H9 (cell line): ENCODE measurements around the gene FCN1. TPM values are rescaled to one million over a fixed set of nuclear protein-coding genes. Genes with fewer than 3 reads are reported as not detected.
"Not testable (repeated sequence)": the region's sequence is repeated elsewhere in the genome, so short reads cannot be mapped to it uniquely, and the experiment has no call there.

Experiments
- DNase-seq: peaks from one replicate; pipeline ENCODE4 v3.0.0-alpha.2; 2017
- H2AFZ ChIP-seq: one replicate; pipeline ENCODE4 v1.6.1; 2013; ENCODE audit warnings: mild to moderate bottlenecking, low read length, control low read depth, moderate library complexity
- H2AK5ac ChIP-seq: 2 replicates; pipeline ENCODE4 v1.6.1; 2013; ENCODE audit warnings: low read length, control low read depth, mixed read lengths; ENCODE audit not compliant: insufficient read length
- H2BK120ac ChIP-seq: one replicate; pipeline ENCODE4 v1.6.1; 2013; ENCODE audit warnings: low read depth, mild to moderate bottlenecking, low read length, control low read depth, inconsistent platforms; ENCODE audit not compliant: poor library complexity, severe bottlenecking
- H2BK12ac ChIP-seq: 2 replicates; pipeline ENCODE4 v1.6.1; 2013; ENCODE audit warnings: low read length, control low read depth, mixed read lengths, low read depth; ENCODE audit not compliant: insufficient read length
- H2BK15ac ChIP-seq: 2 replicates; pipeline ENCODE4 v1.6.1; 2013; ENCODE audit warnings: low read depth, low read length, control low read depth
- H2BK20ac ChIP-seq: one replicate; pipeline ENCODE4 v1.6.1; 2013; ENCODE audit warnings: low read depth, mild to moderate bottlenecking, low read length, control low read depth, inconsistent platforms; ENCODE audit not compliant: poor library complexity, severe bottlenecking
- H2BK5ac ChIP-seq: 2 replicates; pipeline ENCODE4 v1.6.1; 2013; ENCODE audit warnings: low read length, control low read depth, mixed read lengths; ENCODE audit not compliant: insufficient read length
- H3K14ac ChIP-seq: 2 replicates; pipeline ENCODE4 v1.6.1; 2013; ENCODE audit warnings: low read length, control low read depth; ENCODE audit not compliant: insufficient read depth
- H3K18ac ChIP-seq: 2 replicates; pipeline ENCODE4 v1.6.1; 2013; ENCODE audit warnings: low read depth, mild to moderate bottlenecking, mixed read lengths, low read length, control low read depth; ENCODE audit not compliant: insufficient read length
- H3K23ac ChIP-seq: 2 replicates; pipeline ENCODE4 v1.6.1; 2013; ENCODE audit warnings: low read length, control low read depth, mixed read lengths, low read depth; ENCODE audit not compliant: insufficient read length
- H3K23me2 ChIP-seq: 2 replicates; pipeline ENCODE4 v1.6.1; 2013; ENCODE audit warnings: low read depth, mild to moderate bottlenecking, mixed read lengths, low read length, control low read depth; ENCODE audit not compliant: insufficient read length, poor library complexity, severe bottlenecking
- H3K27ac ChIP-seq: 2 replicates; pipeline ENCODE4 v1.5.1; 2013; ENCODE audit warnings: low read length, control low read depth, mixed read lengths, low read depth; ENCODE audit not compliant: insufficient read length
- H3K27me3 ChIP-seq: 2 replicates; pipeline ENCODE4 v1.6.1; 2013; ENCODE audit warnings: low read length, control low read depth, inconsistent platforms; ENCODE audit not compliant: insufficient read depth
- H3K4ac ChIP-seq: 2 replicates; pipeline ENCODE4 v1.6.1; 2013; ENCODE audit warnings: low read depth, mild to moderate bottlenecking, control low read depth, inconsistent platforms, low read length, moderate library complexity
- H3K4me1 ChIP-seq: 2 replicates; pipeline ENCODE4 v1.6.1; 2013; ENCODE audit warnings: low read length, control low read depth, inconsistent platforms; ENCODE audit not compliant: insufficient read depth
- H3K4me2 ChIP-seq: 2 replicates; pipeline ENCODE4 v1.6.1; 2013; ENCODE audit warnings: low read length, control low read depth, mixed read lengths; ENCODE audit not compliant: insufficient read length, insufficient read depth
- H3K56ac ChIP-seq: 2 replicates; pipeline ENCODE4 v1.6.1; 2013; ENCODE audit warnings: low read depth, mild to moderate bottlenecking, mixed read lengths, low read length, control low read depth; ENCODE audit not compliant: insufficient read length
- H3K79me1 ChIP-seq: 2 replicates; pipeline ENCODE4 v1.6.1; 2013; ENCODE audit warnings: low read depth, mild to moderate bottlenecking, moderate library complexity, low read length, control low read depth, inconsistent platforms; ENCODE audit not compliant: insufficient read depth, poor library complexity, severe bottlenecking
- H3K79me2 ChIP-seq: 2 replicates; pipeline ENCODE4 v1.6.1; 2013; ENCODE audit warnings: low read length, control low read depth, inconsistent platforms; ENCODE audit not compliant: insufficient read depth
- H3K9ac ChIP-seq: 2 replicates; pipeline ENCODE4 v1.6.1; 2013; ENCODE audit warnings: low read length, control low read depth, mixed read lengths; ENCODE audit not compliant: insufficient read length; ENCODE audit errors: extremely low read depth
- H3K9me3 ChIP-seq: one replicate; pipeline ENCODE4 v1.6.1; 2013; ENCODE audit warnings: low read depth, low read length, inconsistent platforms; ENCODE audit not compliant: control insufficient read depth
- H3T11ph ChIP-seq: one replicate; pipeline ENCODE4 v1.6.1; 2013; ENCODE audit warnings: mild to moderate bottlenecking, low read length, control low read depth, inconsistent platforms
- H4K20me1 ChIP-seq: one replicate; pipeline ENCODE4 v1.6.1; 2013; ENCODE audit not compliant: control insufficient read depth, insufficient read length, insufficient read depth
- H4K5ac ChIP-seq: 2 replicates; pipeline ENCODE4 v1.6.1; 2013; ENCODE audit warnings: low read depth, mild to moderate bottlenecking, mixed read lengths, low read length, control low read depth; ENCODE audit not compliant: insufficient read length
- H4K8ac ChIP-seq: replicated peaks from 2 replicates; pipeline ENCODE4 v1.6.1; 2013; ENCODE audit warnings: low read length, control low read depth, mixed read lengths, low read depth; ENCODE audit not compliant: insufficient read length
- H4K91ac ChIP-seq: 2 replicates; pipeline ENCODE4 v1.6.1; 2013; ENCODE audit warnings: low read depth, mild to moderate bottlenecking, moderate library complexity, mixed read lengths, low read length, control low read depth; ENCODE audit not compliant: insufficient read length
- H3K27ac Mint-ChIP-seq, 3 experiments: 2 replicates in 2 of 3; 3 replicates in 1 of 3; pipeline ENCODE4 v1.8.0; 2020 to 2021; ENCODE audit warnings: mixed read lengths in 3 of 3, mild to moderate bottlenecking in 1 of 3, moderate library complexity in 1 of 3
- H3K27me3 Mint-ChIP-seq: 2 replicates; pipeline ENCODE4 v1.8.0; 2021; ENCODE audit warnings: low read depth, mild to moderate bottlenecking, moderate library complexity, mixed read lengths
- H3K36me3 Mint-ChIP-seq, 3 experiments: 2 replicates in 2 of 3; 3 replicates in 1 of 3; pipeline ENCODE4 v1.8.0; 2020 to 2021; ENCODE audit warnings: low read depth in 3 of 3, mixed read lengths in 3 of 3; ENCODE audit not compliant: insufficient read depth in 1 of 3
- H3K4me1 Mint-ChIP-seq, 2 experiments: 2 replicates each; pipeline ENCODE4 v1.8.0; 2020; ENCODE audit warnings: mixed read lengths in 2 of 2
- H3K4me3 Mint-ChIP-seq, 2 experiments: 2 replicates in 1 of 2; 3 replicates in 1 of 2; pipeline ENCODE4 v1.8.0; 2020 to 2021; ENCODE audit warnings: mild to moderate bottlenecking in 2 of 2, mixed read lengths in 2 of 2, moderate library complexity in 1 of 2
- H3K9me3 Mint-ChIP-seq, 2 experiments: 2 replicates in 1 of 2; 3 replicates in 1 of 2; pipeline ENCODE4 v1.8.0; 2020; ENCODE audit warnings: mild to moderate bottlenecking in 2 of 2, mixed read lengths in 2 of 2, moderate library complexity in 1 of 2
- WGBS: extraction: QIAGEN DNeasy Blood & Tissue Kit; methylation state at CpG from one replicate; pipeline ENCODE4 v1.1.7; 2013; ENCODE audit warnings: missing lambda C conversion rate, low lambda C conversion rate, mixed read lengths; ENCODE audit not compliant: insufficient read length; ENCODE audit errors: extremely low coverage; 5-methylcytosine and 5-hydroxymethylcytosine counted together
- total RNA-seq: library from RNA; stranded (reverse); gene quantifications from 2 replicates; pipeline ENCODE4 v1.2.1, GENCODE V29; 2021
- TF ChIP-seq, protein P1 (sequence below): fragments of 200-600 bp; sonication (generic); conservative IDR thresholded peaks from 3 replicates; pipeline ENCODE4 v1.8.0; 2021; ENCODE audit warnings: antibody characterized with exemption, mild to moderate bottlenecking

FCN1 gene
- total RNA-seq, 1 experiment from 2014 or later: not detected

GRCh38 chr9:134858051-134858841 lies 59.5 kb downstream of the FCN1 start:
- TF ChIP-seq, protein P1, sequence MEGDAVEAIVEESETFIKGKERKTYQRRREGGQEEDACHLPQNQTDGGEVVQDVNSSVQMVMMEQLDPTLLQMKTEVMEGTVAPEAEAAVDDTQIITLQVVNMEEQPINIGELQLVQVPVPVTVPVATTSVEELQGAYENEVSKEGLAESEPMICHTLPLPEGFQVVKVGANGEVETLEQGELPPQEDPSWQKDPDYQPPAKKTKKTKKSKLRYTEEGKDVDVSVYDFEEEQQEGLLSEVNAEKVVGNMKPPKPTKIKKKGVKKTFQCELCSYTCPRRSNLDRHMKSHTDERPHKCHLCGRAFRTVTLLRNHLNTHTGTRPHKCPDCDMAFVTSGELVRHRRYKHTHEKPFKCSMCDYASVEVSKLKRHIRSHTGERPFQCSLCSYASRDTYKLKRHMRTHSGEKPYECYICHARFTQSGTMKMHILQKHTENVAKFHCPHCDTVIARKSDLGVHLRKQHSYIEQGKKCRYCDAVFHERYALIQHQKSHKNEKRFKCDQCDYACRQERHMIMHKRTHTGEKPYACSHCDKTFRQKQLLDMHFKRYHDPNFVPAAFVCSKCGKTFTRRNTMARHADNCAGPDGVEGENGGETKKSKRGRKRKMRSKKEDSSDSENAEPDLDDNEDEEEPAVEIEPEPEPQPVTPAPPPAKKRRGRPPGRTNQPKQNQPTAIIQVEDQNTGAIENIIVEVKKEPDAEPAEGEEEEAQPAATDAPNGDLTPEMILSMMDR: peak; percentile 16; the same call in 1 of the 3 replicates
- Histone ChIP-seq H3K4me2 (no peak overlapping the region), H4K20me1 (no peaks in the 10 kb centered on the region), H2AFZ (no peak overlapping the region), H3K27me3 (no peaks in the 10 kb centered on the region), H2BK120ac (no peak overlapping the region), H3K9ac (no peak overlapping the region), H2AK5ac (no peak overlapping the region), H3K14ac (no peak overlapping the region), H3K18ac (no peak overlapping the region), H3K4ac (no peak overlapping the region), H4K91ac (no peak overlapping the region), H3K56ac (no peak overlapping the region), H4K5ac (no peak overlapping the region), H3K27ac (no peak overlapping the region), H3K23me2 (no peaks in the 10 kb centered on the region), H4K8ac (no peak overlapping the region), H3K23ac (no peak overlapping the region), H2BK5ac (no peak overlapping the region), H3K79me1 (no peaks in the 10 kb centered on the region), H3T11ph (no peak overlapping the region), H2BK20ac (no peak overlapping the region), H3K79me2 (no peaks in the 10 kb centered on the region), H3K4me1 (no peaks in the 10 kb centered on the region), H2BK12ac (no peak overlapping the region), H3K9me3 (no peaks in the 10 kb centered on the region), H2BK15ac (no peak overlapping the region)
- WGBS: no CpG with 5 or more reads among the region's 11 CpGs
- Mint-ChIP-seq H3K9me3 (peaks cover 8% of the 10 kb centered on the region in 2 experiments), H3K4me3 (no peak overlapping the region), H3K4me1 (peaks cover 0 to 2% of the 10 kb centered on the region in 2 experiments; a peak in 1 of 4 replicates), H3K36me3 (peaks cover 2 to 5% (median 4%) of the 10 kb centered on the region in 3 experiments; a peak in 4 of 7 replicates), H3K27ac (no peak overlapping the region; a peak in 1 of 7 replicates), H3K27me3 (peaks cover 10% of the 10 kb centered on the region)
- peak; percentile 31 for DNase-seq

DNA sequence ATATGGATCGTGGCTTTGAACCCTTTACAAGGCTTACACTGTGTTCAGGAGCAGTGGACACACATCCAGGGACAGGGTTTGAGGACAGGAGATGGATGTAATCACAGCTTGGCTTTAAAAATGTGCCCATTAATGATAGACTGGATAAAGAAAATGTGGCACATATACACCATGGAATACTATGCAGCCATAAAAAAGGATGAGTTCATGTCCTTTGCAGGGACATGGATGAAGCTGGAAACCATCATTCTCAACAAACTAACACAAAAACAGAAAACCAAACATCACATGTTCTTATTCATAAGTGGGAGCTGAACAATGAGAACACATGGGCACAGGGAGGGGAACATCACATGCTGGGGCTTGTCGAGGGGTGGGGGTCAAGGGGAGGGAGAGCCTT lies 60.3 kb downstream of the FCN1 start:
- H3K18ac ChIP-seq, H2AK5ac ChIP-seq, H3K4me1 Mint-ChIP-seq, H3T11ph ChIP-seq, H2BK5ac ChIP-seq, H2BK12ac ChIP-seq, H3K4me1 ChIP-seq, H2BK20ac ChIP-seq, H4K91ac ChIP-seq, H4K20me1 ChIP-seq, H4K5ac ChIP-seq, H3K9ac ChIP-seq, H3K23me2 ChIP-seq, H3K4me3 Mint-ChIP-seq, H2BK15ac ChIP-seq, DNase-seq, H2BK120ac ChIP-seq, H2AFZ ChIP-seq, H3K36me3 Mint-ChIP-seq, H3K79me2 ChIP-seq, H3K4me2 ChIP-seq, H3K56ac ChIP-seq, H3K9me3 ChIP-seq, H3K27me3 ChIP-seq, H4K8ac ChIP-seq, H3K79me1 ChIP-seq, H3K14ac ChIP-seq, H3K9me3 Mint-ChIP-seq, H3K4ac ChIP-seq, H3K27ac ChIP-seq, H3K23ac ChIP-seq: not testable (repeated sequence)
- Mint-ChIP-seq H3K27me3 (peaks cover 12% of the 10 kb centered on the region), H3K27ac (peak overlapping the region in 1 of 3 experiments; percentile 23; a peak in 1 of 7 replicates)
- no CpG with 5 or more reads among the region's 2 CpGs for WGBS
